Activated CD4-positive, alpha-beta memory T cell treated with anti-CD3 and anti-CD28 coated beads for 36 hours (primary cell): Measurements from ENCODE around the gene USP17L12. TPM values are rescaled to one million over a fixed set of nuclear protein-coding genes. Genes with fewer than 3 reads are reported as not detected.
"Not testable (repeated sequence)": the region's sequence is repeated elsewhere in the genome, so short reads cannot be mapped to it uniquely, and the experiment has no call there.

Source experiments
- CTCF ChIA-PET: fragments of 350-600 bp; sonication (Branson Sonifier 250); formaldehyde crosslinking; loops from one replicate; lab custom pipeline; 2021; ENCODE audit warnings: antibody characterized with exemption, inconsistent platforms; lab: Charles Lee
- POLR2A ChIA-PET: fragments of 350-600 bp; sonication (Branson Sonifier 250); formaldehyde crosslinking; loops from one replicate; lab custom pipeline; 2021; ENCODE audit warnings: antibody characterized with exemption; lab: Charles Lee
- DNase-seq: peaks from one replicate; pipeline ENCODE4 v3.0.0-alpha.2; 2020
- H3K27ac Mint-ChIP-seq: one replicate; pipeline ENCODE4 v1.8.0; 2021; ENCODE audit warnings: mixed read lengths
- H3K27me3 Mint-ChIP-seq: one replicate; pipeline ENCODE4 v1.8.0; 2021; ENCODE audit warnings: mixed read lengths
- H3K36me3 Mint-ChIP-seq: one replicate; pipeline ENCODE4 v1.8.0; 2021; ENCODE audit warnings: mixed read lengths
- H3K4me1 Mint-ChIP-seq: one replicate; pipeline ENCODE4 v1.8.0; 2021; ENCODE audit warnings: low read depth, mixed read lengths
- H3K4me3 Mint-ChIP-seq: one replicate; pipeline ENCODE4 v1.8.0; 2021; ENCODE audit warnings: mild to moderate bottlenecking, mixed read lengths
- H3K9me3 Mint-ChIP-seq: one replicate; pipeline ENCODE4 v1.8.0; 2021; ENCODE audit warnings: mixed read lengths
- intact Hi-C: fragments of 100-400 bp; cut with micrococcal nuclease; formaldehyde crosslinking; loops from one replicate; pipeline ENCODE4 v1.15.1; 2023
- total RNA-seq, 2 experiments: library from RNA; stranded (reverse); gene quantifications; one replicate each; pipeline ENCODE4 v1.2.3, GENCODE V29; 2021

Gene USP17L12
- total RNA-seq, 2 experiments from 2014 or later, result not detected

DNA sequence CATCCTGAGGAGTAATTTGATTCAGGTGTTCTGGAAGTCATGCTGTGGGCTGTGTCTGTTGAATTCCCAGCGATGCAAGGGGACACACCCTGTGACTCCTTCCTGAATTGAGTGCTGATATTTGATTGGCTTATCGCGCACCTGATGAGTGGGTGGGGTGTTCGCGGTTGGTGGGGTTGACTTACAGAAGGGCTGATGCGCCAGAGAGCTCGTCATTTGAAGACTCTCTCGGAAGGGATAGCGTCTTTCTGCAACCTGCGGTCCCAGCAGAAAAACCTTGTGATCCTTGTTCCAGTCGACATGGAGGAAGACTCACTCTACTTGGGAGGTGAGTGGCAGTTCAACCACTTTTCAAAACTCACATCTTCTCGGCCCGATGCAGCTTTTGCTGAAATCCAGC lies 42.6 kb downstream of the USP17L12 start, which contains the start of gene USP17L21:
TSS of gene USP17L21 (plus strand) at position 301 of the 400 bp plus-strand sequence. CDS start at position 301, 0 bp downstream.
- H3K27me3 Mint-ChIP-seq, H3K36me3 Mint-ChIP-seq, H3K4me1 Mint-ChIP-seq, intact Hi-C loops, DNase-seq, H3K9me3 Mint-ChIP-seq, H3K27ac Mint-ChIP-seq, H3K4me3 Mint-ChIP-seq, POLR2A ChIA-PET, CTCF ChIA-PET: not testable (repeated sequence)

DNA sequence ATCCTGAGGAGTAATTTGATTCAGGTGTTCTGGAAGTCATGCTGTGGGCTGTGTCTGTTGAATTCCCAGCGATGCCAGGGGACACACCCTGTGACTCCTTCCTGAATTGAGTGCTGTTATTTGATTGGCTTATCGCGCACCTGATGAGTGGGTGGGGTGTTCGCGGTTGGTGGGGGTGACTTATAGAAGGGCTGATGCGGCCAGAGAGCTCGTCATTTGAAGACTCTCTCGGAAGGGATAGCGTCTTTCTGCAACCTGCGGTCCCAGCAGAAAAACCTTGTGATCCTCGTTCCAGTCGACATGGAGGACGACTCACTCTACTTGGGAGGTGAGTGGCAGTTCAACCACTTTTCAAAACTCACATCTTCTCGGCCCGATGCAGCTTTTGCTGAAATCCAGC lies 47.4 kb downstream of the USP17L12 start, which contains the start of gene USP17L22:
TSS of gene USP17L22 (plus strand) at position 301 of the 400 bp plus-strand sequence. CDS start at position 301, 0 bp downstream.
- DNase-seq, CTCF ChIA-PET, H3K27me3 Mint-ChIP-seq, intact Hi-C loops, H3K4me3 Mint-ChIP-seq, POLR2A ChIA-PET, H3K4me1 Mint-ChIP-seq, H3K36me3 Mint-ChIP-seq, H3K27ac Mint-ChIP-seq, H3K9me3 Mint-ChIP-seq: not testable (repeated sequence)

Other genes starting within 250 kb of the USP17L12 start
- gene FAM90A26, start 49.7 kb upstream of the USP17L12 start, total RNA-seq, result not detected
- not detected for gene USP17L10, start 9.5 kb upstream of the USP17L12 start, total RNA-seq
- not detected for gene USP17L11, start 4.7 kb upstream of the USP17L12 start, total RNA-seq
- not detected for gene USP17L13, start 4.7 kb downstream of the USP17L12 start, total RNA-seq
- gene USP17L15, start 14.2 kb downstream of the USP17L12 start, total RNA-seq, result not detected
- not detected for gene USP17L17, start 23.7 kb downstream of the USP17L12 start, total RNA-seq
- not detected for gene USP17L18, start 28.5 kb downstream of the USP17L12 start, total RNA-seq
- gene USP17L19, start 33.2 kb downstream of the USP17L12 start, total RNA-seq, result not detected
- gene USP17L20, start 38.0 kb downstream of the USP17L12 start, total RNA-seq, result not detected
- not detected for gene USP17L21, start 42.7 kb downstream of the USP17L12 start, total RNA-seq
- not detected for gene USP17L22, start 47.5 kb downstream of the USP17L12 start, total RNA-seq
- gene USP17L24, start 105.0 kb downstream of the USP17L12 start, total RNA-seq, result not detected
- not detected for gene USP17L25, start 109.8 kb downstream of the USP17L12 start, total RNA-seq
- not detected for gene USP17L26, start 114.5 kb downstream of the USP17L12 start, total RNA-seq
- not detected for gene USP17L5, start 119.3 kb downstream of the USP17L12 start, total RNA-seq
- not detected for gene USP17L27, start 124.0 kb downstream of the USP17L12 start, total RNA-seq
- gene USP17L28, start 128.7 kb downstream of the USP17L12 start, total RNA-seq, result not detected
- not detected for gene USP17L29, start 133.5 kb downstream of the USP17L12 start, total RNA-seq
- gene USP17L30, start 143.0 kb downstream of the USP17L12 start, total RNA-seq, result not detected
- not detected for gene DEFB131A, start 224.3 kb downstream of the USP17L12 start, total RNA-seq